ENCODE data around the gene CDH20. TPM values are rescaled to one million over a fixed set of nuclear protein-coding genes. Genes with fewer than 3 reads are reported as not detected.

CDH20 gene
- total and polyA plus RNA-seq, 7 experiments from 2014 or later = 0.15 to 0.44 (median 0.40) TPM; not detected in 4

- Histone ChIP-seq H3K27ac (ENCODE audit: low read depth, low read length) (no peak overlapping the region), H3K4me1 (ENCODE audit: control insufficient read depth in 2 of 2, insufficient read depth in 2 of 2, low read length in 2 of 2) (no peaks in the 10 kb centered on the region), H3K4me3 (ENCODE audit: low read length) (no peak overlapping the region), H3K27me3 (ENCODE audit: control insufficient read depth in 2 of 2, insufficient read depth in 2 of 2, low read length in 2 of 2) (no peaks in the 10 kb centered on the region), H3K9me3 (ENCODE audit: control insufficient read depth in 2 of 3, low read length in 3 of 3) (no peaks in the 10 kb centered on the region), H3K36me3 (ENCODE audit: control insufficient read depth in 2 of 3, insufficient read depth in 3 of 3, low read length in 3 of 3) (no peaks in the 10 kb centered on the region)
- Mint-ChIP-seq H3K4me1 (no peaks in the 10 kb centered on the region), H3K27me3 (peaks cover 0 to 3% (median 0%) of the 10 kb centered on the region in 5 donors), H3K9me3 (peaks cover 0 to 6% (median 0%) of the 10 kb centered on the region in 11 donors), H3K36me3 (no peaks in the 10 kb centered on the region), H3K4me3 (no peak overlapping the region), H3K27ac (no peak overlapping the region)
- ATAC-seq = no peak
- intact Hi-C loops (cut with micrococcal nuclease) = no loop called here
- ChIA-PET CTCF (no interaction called here), POLR2A (no interaction called here)
- DNase-seq = no peak
These were observed 54.8 kb downstream of the CDH20 start for GRCh38 chr18:61388010-61388409.

GRCh38 chr18:61394983-61395382, 61.8 kb downstream of the CDH20 start:
- Mint-ChIP-seq H3K4me3 (no peak overlapping the region), H3K4me1 (no peaks in the 10 kb centered on the region), H3K27ac (no peak overlapping the region), H3K9me3 (peaks cover 0 to 6% (median 2%) of the 10 kb centered on the region in 11 donors), H3K36me3 (no peaks in the 10 kb centered on the region), H3K27me3 (peaks cover 0 to 6% (median 6%) of the 10 kb centered on the region in 5 donors)
- CTCF ChIA-PET = no interaction called here
- no peaks in the 10 kb centered on the region for H3K27me3 ChIP-seq (ENCODE audit: control insufficient read depth in 2 of 2, insufficient read depth in 2 of 2, low read length in 2 of 2)
- intact Hi-C loops (cut with micrococcal nuclease) = no loop called here
- POLR2A ChIA-PET = no interaction called here
- no peaks in the 10 kb centered on the region for H3K4me1 ChIP-seq (ENCODE audit: control insufficient read depth in 2 of 2, insufficient read depth in 2 of 2, low read length in 2 of 2)
- DNase-seq (no peak), ATAC-seq (no peak)
- no peak overlapping the region for H3K27ac ChIP-seq (ENCODE audit: low read depth, low read length)
- no peak overlapping the region for H3K4me3 ChIP-seq (ENCODE audit: low read length)
- H3K36me3 ChIP-seq (ENCODE audit: control insufficient read depth in 2 of 3, insufficient read depth in 3 of 3, low read length in 3 of 3) = no peaks in the 10 kb centered on the region
- no peaks in the 10 kb centered on the region for H3K9me3 ChIP-seq (ENCODE audit: control insufficient read depth in 2 of 3, low read length in 3 of 3)

- H3K4me1 Mint-ChIP-seq = no peaks in the 10 kb centered on the region
- Histone ChIP-seq H3K4me3 (ENCODE audit: low read length) (no peak overlapping the region), H3K36me3 (ENCODE audit: control insufficient read depth in 2 of 3, insufficient read depth in 3 of 3, low read length in 3 of 3) (no peaks in the 10 kb centered on the region), H3K27ac (ENCODE audit: low read depth, low read length) (no peak overlapping the region), H3K27me3 (ENCODE audit: control insufficient read depth in 2 of 2, insufficient read depth in 2 of 2, low read length in 2 of 2) (no peaks in the 10 kb centered on the region), H3K4me1 (ENCODE audit: control insufficient read depth in 2 of 2, insufficient read depth in 2 of 2, low read length in 2 of 2) (no peaks in the 10 kb centered on the region), H3K9me3 (ENCODE audit: control insufficient read depth in 2 of 3, low read length in 3 of 3) (no peaks in the 10 kb centered on the region)
- ChIA-PET CTCF (no interaction called here), POLR2A (no interaction called here)
- ATAC-seq = no peak
- DNase-seq = no peak
- H3K9me3 Mint-ChIP-seq = peaks cover 0 to 6% (median 3%) of the 10 kb centered on the region in 11 donors
- H3K36me3 Mint-ChIP-seq = no peaks in the 10 kb centered on the region
- no peak overlapping the region for H3K27ac Mint-ChIP-seq
- H3K4me3 Mint-ChIP-seq = no peak overlapping the region
- intact Hi-C loops (cut with micrococcal nuclease) = no loop called here
- H3K27me3 Mint-ChIP-seq = peaks cover 0 to 14% (median 11%) of the 10 kb centered on the region in 5 donors
These were observed 64.0 kb downstream of the CDH20 start for GRCh38 chr18:61397222-61397621.

GRCh38 chr18:61398961-61399705, 65.9 kb downstream of the CDH20 start:
- Mint-ChIP-seq H3K4me1 (no peaks in the 10 kb centered on the region), H3K36me3 (no peaks in the 10 kb centered on the region), H3K9me3 (peaks cover 0 to 6% (median 4%) of the 10 kb centered on the region in 11 donors), H3K4me3 (no peak overlapping the region), H3K27ac (no peak overlapping the region), H3K27me3 (peaks cover 0 to 19% (median 11%) of the 10 kb centered on the region in 5 donors)
- CTCF ChIA-PET = no interaction called here
- no peak overlapping the region for H3K4me3 ChIP-seq (ENCODE audit: low read length)
- POLR2A ChIA-PET = no interaction called here
- H3K27me3 ChIP-seq (ENCODE audit: control insufficient read depth in 2 of 2, insufficient read depth in 2 of 2, low read length in 2 of 2) = no peaks in the 10 kb centered on the region
- no peak for DNase-seq
- H3K36me3 ChIP-seq (ENCODE audit: control insufficient read depth in 2 of 3, insufficient read depth in 3 of 3, low read length in 3 of 3) = no peaks in the 10 kb centered on the region
- H3K9me3 ChIP-seq (ENCODE audit: control insufficient read depth in 2 of 3, low read length in 3 of 3) = no peaks in the 10 kb centered on the region
- ATAC-seq = no peak
- intact Hi-C loops (cut with micrococcal nuclease) = no loop called here
- H3K27ac ChIP-seq (ENCODE audit: low read depth, low read length) = no peak overlapping the region
- H3K4me1 ChIP-seq (ENCODE audit: control insufficient read depth in 2 of 2, insufficient read depth in 2 of 2, low read length in 2 of 2) = no peaks in the 10 kb centered on the region

- Mint-ChIP-seq H3K36me3 (no peaks in the 10 kb centered on the region), H3K4me3 (no peak overlapping the region), H3K27ac (no peak overlapping the region), H3K4me1 (no peaks in the 10 kb centered on the region), H3K9me3 (peaks cover 0 to 5% (median 0%) of the 10 kb centered on the region in 11 donors), H3K27me3 (peaks cover 0 to 19% (median 11%) of the 10 kb centered on the region in 5 donors)
- Histone ChIP-seq H3K4me3 (ENCODE audit: low read length) (no peak overlapping the region), H3K27ac (ENCODE audit: low read depth, low read length) (no peak overlapping the region), H3K27me3 (ENCODE audit: control insufficient read depth in 2 of 2, insufficient read depth in 2 of 2, low read length in 2 of 2) (no peaks in the 10 kb centered on the region), H3K36me3 (ENCODE audit: control insufficient read depth in 2 of 3, insufficient read depth in 3 of 3, low read length in 3 of 3) (no peaks in the 10 kb centered on the region), H3K4me1 (ENCODE audit: control insufficient read depth in 2 of 2, insufficient read depth in 2 of 2, low read length in 2 of 2) (no peaks in the 10 kb centered on the region), H3K9me3 (ENCODE audit: control insufficient read depth in 2 of 3, low read length in 3 of 3) (no peaks in the 10 kb centered on the region)
- ATAC-seq (no peak), DNase-seq (no peak)
- ChIA-PET CTCF (no interaction called here), POLR2A (no interaction called here)
- intact Hi-C loops (cut with micrococcal nuclease) = no loop called here
These were observed 66.9 kb downstream of the CDH20 start for GRCh38 chr18:61400016-61400635.

- no peak overlapping the region for H3K27ac ChIP-seq (ENCODE audit: low read depth, low read length)
- no peaks in the 10 kb centered on the region for H3K4me1 ChIP-seq (ENCODE audit: control insufficient read depth in 2 of 2, insufficient read depth in 2 of 2, low read length in 2 of 2)
- H3K27me3 ChIP-seq (ENCODE audit: control insufficient read depth in 2 of 2, insufficient read depth in 2 of 2, low read length in 2 of 2) = no peaks in the 10 kb centered on the region
- H3K4me1 Mint-ChIP-seq = no peaks in the 10 kb centered on the region
- no peak overlapping the region for H3K4me3 ChIP-seq (ENCODE audit: low read length)
- H3K36me3 ChIP-seq (ENCODE audit: control insufficient read depth in 2 of 3, insufficient read depth in 3 of 3, low read length in 3 of 3) = no peaks in the 10 kb centered on the region
- DNase-seq (no peak), ATAC-seq (no peak)
- H3K9me3 ChIP-seq (ENCODE audit: control insufficient read depth in 2 of 3, low read length in 3 of 3) = no peaks in the 10 kb centered on the region
- peaks cover 0 to 5% (median 0%) of the 10 kb centered on the region in 11 donors for H3K9me3 Mint-ChIP-seq
- H3K36me3 Mint-ChIP-seq = no peaks in the 10 kb centered on the region
- no peak overlapping the region for H3K4me3 Mint-ChIP-seq
- ChIA-PET CTCF (no interaction called here), POLR2A (no interaction called here)
- H3K27ac Mint-ChIP-seq = no peak overlapping the region
- H3K27me3 Mint-ChIP-seq = peaks cover 0 to 19% (median 11%) of the 10 kb centered on the region in 5 donors
- intact Hi-C loops (cut with micrococcal nuclease) = no loop called here
These were observed 67.5 kb downstream of the CDH20 start for GRCh38 chr18:61400716-61401115.

GRCh38 chr18:61402726-61403125, 69.5 kb downstream of the CDH20 start:
- H3K27me3 ChIP-seq (ENCODE audit: control insufficient read depth in 2 of 2, insufficient read depth in 2 of 2, low read length in 2 of 2) = no peaks in the 10 kb centered on the region
- peaks cover 0 to 19% (median 8%) of the 10 kb centered on the region in 5 donors for H3K27me3 Mint-ChIP-seq
- H3K9me3 ChIP-seq (ENCODE audit: control insufficient read depth in 2 of 3, low read length in 3 of 3) = no peaks in the 10 kb centered on the region
- peaks cover 0 to 5% (median 0%) of the 10 kb centered on the region in 11 donors for H3K9me3 Mint-ChIP-seq
- no peaks in the 10 kb centered on the region for H3K36me3 ChIP-seq (ENCODE audit: control insufficient read depth in 2 of 3, insufficient read depth in 3 of 3, low read length in 3 of 3)
- no peak for ATAC-seq
- DNase-seq = no peak
- H3K27ac Mint-ChIP-seq = no peak overlapping the region
- no peaks in the 10 kb centered on the region for H3K4me1 Mint-ChIP-seq
- H3K4me3 Mint-ChIP-seq = no peak overlapping the region
- H3K4me1 ChIP-seq (ENCODE audit: control insufficient read depth in 2 of 2, insufficient read depth in 2 of 2, low read length in 2 of 2) = no peaks in the 10 kb centered on the region
- H3K4me3 ChIP-seq (ENCODE audit: low read length) = no peak overlapping the region
- ChIA-PET CTCF (no interaction called here), POLR2A (no interaction called here)
- intact Hi-C loops (cut with micrococcal nuclease) = no loop called here
- no peak overlapping the region for H3K27ac ChIP-seq (ENCODE audit: low read depth, low read length)
- no peaks in the 10 kb centered on the region for H3K36me3 Mint-ChIP-seq

Measured in naive thymus-derived CD4-positive, alpha-beta T cell (primary cell).